ENCODE results near the gene RAB6C.
"Not testable (repeated sequence)": the region's sequence is repeated elsewhere in the genome, so short reads cannot be mapped to it uniquely, and the experiment has no call there.

The RAB6C gene

GRCh38 chr2:129996657-129997237 is 17.3 kb downstream of the RAB6C start:
- not testable (repeated sequence) for DNase-seq

GRCh38 chr2:129998771-129999170 is 19.3 kb downstream of the RAB6C start:
- not testable (repeated sequence) for DNase-seq

GRCh38 chr2:130005862-130006261 is 26.4 kb downstream of the RAB6C start:
- peak in 1 of 3 donors; percentile 0 for DNase-seq

GRCh38 chr2:130016701-130017100 is 37.2 kb downstream of the RAB6C start:
- DNase-seq = not testable (repeated sequence)

DNA sequence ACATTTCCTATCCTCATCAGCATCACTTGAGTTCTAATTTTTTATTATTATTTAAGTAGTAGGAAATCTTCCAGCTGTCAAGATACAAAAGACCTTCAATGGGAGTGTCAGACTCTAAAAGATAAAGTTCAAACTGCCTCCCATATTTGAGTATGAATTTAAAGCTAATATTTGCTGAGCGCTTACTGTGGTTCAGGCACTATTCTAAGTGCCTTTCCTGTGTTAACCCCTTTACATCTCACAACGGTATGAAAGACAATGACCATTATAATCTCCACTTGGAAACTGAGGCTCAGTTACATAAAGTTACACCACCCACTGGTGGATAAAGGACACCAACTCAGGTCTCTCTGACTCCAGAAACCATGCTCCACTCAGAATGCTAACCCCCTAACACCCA is 39.9 kb downstream of the RAB6C start:
- DNase-seq = no peak

DNA sequence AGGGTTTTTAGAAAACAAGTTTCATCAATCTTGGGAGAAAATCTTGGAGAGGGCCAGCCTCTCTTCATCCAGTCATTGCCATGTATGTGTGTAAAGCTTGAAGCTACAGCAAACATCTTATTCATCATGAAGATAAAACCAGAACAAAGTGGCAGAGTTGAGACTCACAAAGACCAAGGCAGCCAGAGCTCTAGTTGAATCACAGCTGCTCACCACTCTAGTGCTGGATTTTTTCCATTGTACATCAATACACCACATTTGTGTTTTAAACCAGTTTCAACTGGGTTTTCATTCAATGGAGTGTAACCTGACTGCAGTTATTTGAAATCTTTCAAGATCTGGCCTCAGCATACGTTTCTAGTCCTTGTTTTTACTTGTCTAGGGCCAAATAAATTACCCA is 40.6 kb downstream of the RAB6C start:
- not testable (repeated sequence) for DNase-seq

DNA sequence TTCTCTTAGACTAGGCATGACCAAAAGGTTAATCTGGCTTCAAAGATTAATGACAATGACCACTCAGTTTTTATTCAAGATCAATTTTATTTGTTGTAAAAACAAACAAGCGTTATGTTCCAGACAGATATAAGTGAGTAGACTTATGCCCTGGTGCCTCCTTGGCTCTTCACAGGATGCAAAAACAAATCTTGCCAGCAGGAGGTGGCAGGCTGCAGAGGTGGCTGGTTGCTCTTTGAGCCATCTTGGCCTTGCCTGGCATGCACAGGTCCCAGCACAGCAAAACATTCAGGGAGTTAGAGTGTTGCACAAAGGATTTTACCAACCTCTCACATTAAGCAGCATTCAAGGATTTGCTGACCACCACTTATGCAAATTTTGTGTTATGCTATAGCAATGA is 46.5 kb downstream of the RAB6C start:
- DNase-seq = peak in 1 of 3 donors; percentile 1

Measured in suppressor macrophage treated with lipopolysaccharide for 1 hour (primary cell).